ENCODE data around the gene MPPED2. TPM values are rescaled to one million over a fixed set of nuclear protein-coding genes. Genes with fewer than 3 reads are reported as not detected.

The MPPED2 gene
- total RNA-seq, 5 donors from 2014 or later (not counting 1 experiment from before 2014, with no cell fraction given): 0.58 to 8.1 (median 0.99) TPM

DNA sequence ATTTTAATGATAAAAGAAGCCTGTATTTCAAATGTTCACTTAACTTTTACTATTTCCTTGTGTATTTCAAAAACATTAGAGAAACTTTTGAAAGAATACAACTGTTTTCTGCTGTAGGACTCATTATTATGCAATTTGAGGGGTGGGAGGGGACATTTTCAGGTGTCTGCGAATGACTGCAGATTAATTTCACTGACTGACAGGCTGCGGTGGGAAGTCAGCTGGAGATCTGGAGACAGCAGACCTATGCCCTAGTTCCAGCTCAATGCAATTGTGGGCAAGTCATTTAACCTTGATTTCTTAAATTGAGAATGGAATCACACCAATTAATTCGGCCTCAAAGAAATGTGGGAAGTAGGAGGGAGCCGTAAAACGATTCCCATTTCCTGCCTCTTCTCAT, 134.5 kb downstream of the MPPED2 start:
- DNase-seq (no peak), ATAC-seq (replicated peaks in 1 of 4) (no peak)
- no peaks in the 10 kb centered on the region for H3K9me3 Mint-ChIP-seq
- no peaks in the 10 kb centered on the region for H3K36me3 ChIP-seq (ENCODE audit: control insufficient read depth in 2 of 2, extremely low read depth in 1 of 2, insufficient read depth in 1 of 2, low read length in 1 of 2)
- H3K4me3 Mint-ChIP-seq: no peak overlapping the region
- no peak overlapping the region for H3K27ac Mint-ChIP-seq
- peaks cover 0 to 4% (median 0%) of the 10 kb centered on the region in 3 donors for H3K4me1 Mint-ChIP-seq
- no peaks in the 10 kb centered on the region for H3K4me1 ChIP-seq (ENCODE audit: control insufficient read depth in 1 of 2, extremely low read depth in 1 of 2, insufficient read depth in 2 of 2, low read length in 2 of 2)
- no peak overlapping the region for H3K27ac ChIP-seq (ENCODE audit: low read length)
- H3K9me3 ChIP-seq: no peaks in the 10 kb centered on the region
- H3K27me3 Mint-ChIP-seq: peaks cover 3 to 7% of the 10 kb centered on the region in 2 donors
- CTCF ChIA-PET: interaction anchor here in 1 of 2 donors (0.5 kb wide), 1 partner anchor 306 kb away, joined by 3 read pairs; no protein-coding TSS in a partner anchor
- H3K27me3 ChIP-seq (replicated peaks in 1 of 2; ENCODE audit: control insufficient read depth in 2 of 2, extremely low read depth in 1 of 2, insufficient read depth in 2 of 2, low read length in 1 of 2): no peaks in the 10 kb centered on the region
- POLR2A ChIA-PET: no interaction called here
- H3K4me3 ChIP-seq (ENCODE audit: control insufficient read depth in 1 of 2, extremely low read depth in 1 of 2, low read length in 1 of 2): no peak overlapping the region
- no CpG with 5 or more reads among the region's 5 CpGs for WGBS (ENCODE audit: insufficient coverage)
- H3K36me3 Mint-ChIP-seq: no peaks in the 10 kb centered on the region

DNA sequence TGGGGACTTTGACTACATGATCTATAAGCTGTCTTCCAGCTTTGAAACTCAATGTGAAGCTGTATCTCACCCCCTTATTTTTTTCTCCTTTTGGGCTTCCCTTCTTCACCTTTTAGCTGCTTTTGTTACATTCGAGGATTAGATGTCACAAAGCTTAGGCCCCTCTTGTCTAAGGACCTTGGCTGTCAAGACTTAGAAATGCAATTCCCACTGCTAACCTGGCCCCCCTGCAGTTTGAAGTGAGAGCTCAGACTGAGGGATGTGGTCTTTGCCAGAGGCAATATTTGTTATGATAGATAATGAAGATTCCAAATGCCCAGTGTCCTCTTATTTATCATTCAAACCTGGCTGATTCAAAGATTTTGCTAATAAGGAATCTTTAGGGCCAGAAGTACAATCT, 135.0 kb downstream of the MPPED2 start:
- H3K27me3 Mint-ChIP-seq: peaks cover 3 to 7% of the 10 kb centered on the region in 2 donors
- no peaks in the 10 kb centered on the region for H3K36me3 ChIP-seq (ENCODE audit: control insufficient read depth in 2 of 2, extremely low read depth in 1 of 2, insufficient read depth in 1 of 2, low read length in 1 of 2)

DNA sequence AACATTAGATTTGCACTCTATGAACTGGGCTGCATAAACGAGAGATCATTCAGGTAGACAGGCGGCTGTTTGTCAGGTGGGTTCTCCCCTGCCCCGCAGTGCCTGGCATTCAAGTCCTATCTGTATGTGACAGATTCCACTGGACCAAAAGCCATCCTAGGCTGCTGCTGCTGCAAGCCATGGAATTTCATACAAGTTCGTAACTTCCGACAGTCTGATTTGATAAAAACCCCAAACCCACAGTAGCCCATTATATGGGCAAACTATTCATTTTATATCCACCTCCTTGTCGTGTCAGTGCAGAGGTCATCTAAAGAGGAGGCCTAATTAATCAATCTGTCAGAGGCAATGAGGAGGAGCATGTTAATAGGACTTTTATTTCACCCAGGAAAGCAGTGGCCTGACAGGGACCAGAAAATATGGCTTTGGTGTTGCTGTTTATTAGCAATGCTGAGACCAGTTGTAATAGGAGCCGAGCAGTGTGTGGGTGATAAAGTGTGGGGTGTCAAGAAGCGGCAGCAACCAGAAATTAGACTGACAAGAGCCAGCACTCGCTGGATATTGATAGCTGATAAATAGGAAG, 139.0 kb downstream of the MPPED2 start:
- ChIA-PET POLR2A (no interaction called here), CTCF (no interaction called here)
- Mint-ChIP-seq H3K9me3 (no peaks in the 10 kb centered on the region), H3K4me1 (peaks cover 0 to 2% (median 0%) of the 10 kb centered on the region in 3 donors), H3K27ac (no peak overlapping the region), H3K27me3 (peaks cover 1 to 5% of the 10 kb centered on the region in 2 donors), H3K36me3 (no peaks in the 10 kb centered on the region), H3K4me3 (no peak overlapping the region)
- 87% methylated on average over 5 of the region's 9 CpGs for WGBS (ENCODE audit: insufficient coverage)
- no peaks in the 10 kb centered on the region for H3K27me3 ChIP-seq (replicated peaks in 1 of 2; ENCODE audit: control insufficient read depth in 2 of 2, extremely low read depth in 1 of 2, insufficient read depth in 2 of 2, low read length in 1 of 2)
- no peak overlapping the region for H3K27ac ChIP-seq (ENCODE audit: low read length)
- H3K4me3 ChIP-seq (ENCODE audit: control insufficient read depth in 1 of 2, extremely low read depth in 1 of 2, low read length in 1 of 2): no peak overlapping the region
- H3K9me3 ChIP-seq: no peaks in the 10 kb centered on the region
- DNase-seq (no peak), ATAC-seq (replicated peaks in 1 of 4) (no peak)
- no peaks in the 10 kb centered on the region for H3K4me1 ChIP-seq (ENCODE audit: control insufficient read depth in 1 of 2, extremely low read depth in 1 of 2, insufficient read depth in 2 of 2, low read length in 2 of 2)
- H3K36me3 ChIP-seq (ENCODE audit: control insufficient read depth in 2 of 2, extremely low read depth in 1 of 2, insufficient read depth in 1 of 2, low read length in 1 of 2): no peaks in the 10 kb centered on the region

More for the DNA sequence above, 135.0 kb downstream of the MPPED2 start:
- Histone ChIP-seq H3K9me3 (no peaks in the 10 kb centered on the region), H3K27ac (ENCODE audit: low read length) (no peak overlapping the region), H3K4me3 (ENCODE audit: control insufficient read depth in 1 of 2, extremely low read depth in 1 of 2, low read length in 1 of 2) (no peak overlapping the region), H3K27me3 (replicated peaks in 1 of 2; ENCODE audit: control insufficient read depth in 2 of 2, extremely low read depth in 1 of 2, insufficient read depth in 2 of 2, low read length in 1 of 2) (no peaks in the 10 kb centered on the region), H3K4me1 (ENCODE audit: control insufficient read depth in 1 of 2, extremely low read depth in 1 of 2, insufficient read depth in 2 of 2, low read length in 2 of 2) (no peaks in the 10 kb centered on the region)
- no CpG with 5 or more reads among the region's 1 CpG for WGBS (ENCODE audit: insufficient coverage)
- ChIA-PET CTCF (interaction anchor here in 1 of 2 donors (0.5 kb wide), 1 partner anchor 306 kb away, joined by 3 read pairs; no protein-coding TSS in a partner anchor), POLR2A (no interaction called here)
- Mint-ChIP-seq H3K4me1 (peaks cover 0 to 4% (median 0%) of the 10 kb centered on the region in 3 donors), H3K27ac (no peak overlapping the region), H3K36me3 (no peaks in the 10 kb centered on the region), H3K4me3 (no peak overlapping the region), H3K9me3 (no peaks in the 10 kb centered on the region)
- DNase-seq (no peak), ATAC-seq (replicated peaks in 1 of 4) (no peak)

DNA sequence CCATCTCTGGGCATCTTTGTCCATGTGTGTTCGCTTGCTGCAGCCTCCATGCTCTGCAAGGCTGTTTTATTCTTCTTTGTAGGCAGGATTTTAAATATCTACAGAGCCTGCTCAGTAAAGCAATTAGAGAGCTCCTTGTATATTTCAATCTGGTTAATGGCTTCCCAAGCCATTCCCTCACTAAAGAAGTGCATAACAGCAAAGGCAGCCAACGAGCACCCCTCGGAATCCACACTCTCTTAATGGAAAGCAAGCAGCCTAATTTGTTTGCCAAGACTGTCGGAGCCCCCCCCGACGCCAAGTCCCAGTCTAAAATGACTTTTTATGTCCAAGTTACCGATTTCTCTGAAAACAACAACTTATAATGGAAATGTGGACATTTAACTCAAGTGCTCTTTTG, 139.6 kb downstream of the MPPED2 start:
- POLR2A ChIA-PET: no interaction called here
- H3K9me3 ChIP-seq: no peaks in the 10 kb centered on the region
- Mint-ChIP-seq H3K36me3 (no peaks in the 10 kb centered on the region), H3K4me3 (no peak overlapping the region), H3K9me3 (no peaks in the 10 kb centered on the region), H3K4me1 (no peaks in the 10 kb centered on the region), H3K27ac (no peak overlapping the region), H3K27me3 (peaks cover 0 to 3% of the 10 kb centered on the region in 2 donors)
- H3K27ac ChIP-seq (ENCODE audit: low read length): no peak overlapping the region
- H3K36me3 ChIP-seq (ENCODE audit: control insufficient read depth in 2 of 2, extremely low read depth in 1 of 2, insufficient read depth in 1 of 2, low read length in 1 of 2): no peaks in the 10 kb centered on the region
- 90% methylated on average over 2 of the region's 7 CpGs for WGBS (ENCODE audit: insufficient coverage)
- ATAC-seq (replicated peaks in 1 of 4): no peak
- H3K4me3 ChIP-seq (ENCODE audit: control insufficient read depth in 1 of 2, extremely low read depth in 1 of 2, low read length in 1 of 2): no peak overlapping the region
- H3K4me1 ChIP-seq (ENCODE audit: control insufficient read depth in 1 of 2, extremely low read depth in 1 of 2, insufficient read depth in 2 of 2, low read length in 2 of 2): no peaks in the 10 kb centered on the region
- H3K27me3 ChIP-seq (replicated peaks in 1 of 2; ENCODE audit: control insufficient read depth in 2 of 2, extremely low read depth in 1 of 2, insufficient read depth in 2 of 2, low read length in 1 of 2): no peaks in the 10 kb centered on the region
- no peak for DNase-seq
- CTCF ChIA-PET: no interaction called here

DNA sequence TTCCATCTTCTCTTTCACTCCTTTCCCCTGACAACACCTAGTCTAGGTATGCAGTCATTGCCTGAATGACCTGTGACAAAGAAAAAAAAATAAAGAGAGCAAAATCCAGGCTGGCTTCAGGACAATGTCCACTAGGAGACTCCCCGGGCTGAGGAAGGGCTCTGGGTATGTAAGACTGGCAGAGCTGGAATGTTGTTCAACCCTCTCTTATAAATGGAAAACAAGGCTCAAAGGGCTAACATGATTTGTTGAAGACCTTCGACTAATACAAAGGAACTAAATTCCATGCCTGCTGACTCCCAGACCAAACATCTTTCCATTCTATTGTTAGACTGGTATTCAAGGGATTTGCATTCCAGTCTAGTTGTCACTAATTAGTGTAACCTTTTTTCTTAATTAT, 141.1 kb downstream of the MPPED2 start:
- ChIA-PET CTCF (no interaction called here), POLR2A (interaction anchor here in 1 of 2 donors (0.7 kb wide), 1 partner anchor 30 kb away, joined by 4 read pairs; no protein-coding TSS in a partner anchor)
- no peak for DNase-seq
- H3K4me3 ChIP-seq (ENCODE audit: control insufficient read depth in 1 of 2, extremely low read depth in 1 of 2, low read length in 1 of 2): no peak overlapping the region
- Mint-ChIP-seq H3K27me3 (peaks cover 0 to 3% of the 10 kb centered on the region in 2 donors), H3K27ac (no peak overlapping the region), H3K4me3 (no peak overlapping the region), H3K9me3 (no peaks in the 10 kb centered on the region), H3K4me1 (no peaks in the 10 kb centered on the region), H3K36me3 (no peaks in the 10 kb centered on the region)
- WGBS (ENCODE audit: insufficient coverage): no CpG with 5 or more reads among the region's 2 CpGs
- ATAC-seq (replicated peaks in 1 of 4): no peak
- H3K4me1 ChIP-seq (ENCODE audit: control insufficient read depth in 1 of 2, extremely low read depth in 1 of 2, insufficient read depth in 2 of 2, low read length in 2 of 2): no peaks in the 10 kb centered on the region
- H3K27ac ChIP-seq (ENCODE audit: low read length): no peak overlapping the region
- H3K9me3 ChIP-seq: no peaks in the 10 kb centered on the region
- H3K27me3 ChIP-seq (replicated peaks in 1 of 2; ENCODE audit: control insufficient read depth in 2 of 2, extremely low read depth in 1 of 2, insufficient read depth in 2 of 2, low read length in 1 of 2): no peaks in the 10 kb centered on the region
- no peaks in the 10 kb centered on the region for H3K36me3 ChIP-seq (ENCODE audit: control insufficient read depth in 2 of 2, extremely low read depth in 1 of 2, insufficient read depth in 1 of 2, low read length in 1 of 2)

DNA sequence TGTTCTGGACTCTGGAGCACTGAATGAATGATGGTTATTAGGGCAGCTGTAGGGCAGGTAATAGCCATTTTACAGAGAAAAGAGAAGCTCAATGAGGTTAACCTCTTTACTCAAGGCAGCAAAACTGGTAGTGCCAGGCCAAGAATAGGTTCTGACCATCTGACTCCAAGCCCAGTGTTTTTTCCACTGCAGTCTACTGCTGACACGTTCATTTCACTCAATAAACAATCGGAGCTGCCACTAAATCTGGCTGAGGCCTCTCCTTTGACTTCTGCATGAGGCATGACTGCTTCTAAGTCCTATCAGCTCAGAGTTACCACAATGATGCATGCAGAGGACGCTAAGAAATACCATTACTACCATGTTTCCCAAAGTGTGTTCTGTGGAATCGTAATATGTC, 145.6 kb downstream of the MPPED2 start:
- Histone ChIP-seq H3K36me3 (ENCODE audit: control insufficient read depth in 2 of 2, extremely low read depth in 1 of 2, insufficient read depth in 1 of 2, low read length in 1 of 2) (no peaks in the 10 kb centered on the region), H3K4me3 (ENCODE audit: control insufficient read depth in 1 of 2, extremely low read depth in 1 of 2, low read length in 1 of 2) (no peak overlapping the region), H3K27me3 (replicated peaks in 1 of 2; ENCODE audit: control insufficient read depth in 2 of 2, extremely low read depth in 1 of 2, insufficient read depth in 2 of 2, low read length in 1 of 2) (no peaks in the 10 kb centered on the region), H3K4me1 (ENCODE audit: control insufficient read depth in 1 of 2, extremely low read depth in 1 of 2, insufficient read depth in 2 of 2, low read length in 2 of 2) (no peaks in the 10 kb centered on the region), H3K27ac (ENCODE audit: low read length) (no peak overlapping the region), H3K9me3 (no peaks in the 10 kb centered on the region)
- no peak for ATAC-seq (replicated peaks in 1 of 4)
- POLR2A ChIA-PET: no interaction called here
- Mint-ChIP-seq H3K36me3 (no peaks in the 10 kb centered on the region), H3K4me3 (no peak overlapping the region), H3K9me3 (no peaks in the 10 kb centered on the region), H3K27me3 (no peaks in the 10 kb centered on the region), H3K27ac (no peak overlapping the region), H3K4me1 (no peaks in the 10 kb centered on the region)
- WGBS (ENCODE audit: insufficient coverage): 77% methylated on average over 2 of the region's 4 CpGs
- DNase-seq: no peak
- CTCF ChIA-PET: no interaction called here

Data from T-cell (primary cell).